GM12891 (cell line): Measurements from ENCODE around the gene STXBP4.

Experiments used
- DNase-seq: peaks from one replicate; pipeline ENCODE4 v3.0.0; 2011; ENCODE audit warnings: low spot score; ENCODE audit not compliant: insufficient read length
- FAIRE-seq: peaks from 2 replicates; lab custom pipeline; 2011; peaks lifted over from hg19 to GRCh38; lab: Jason Lieb, UNC
- PAX5 ChIP-seq: IDR thresholded peaks from 2 replicates; pipeline ENCODE4 v1.6.1; 2011; ENCODE audit warnings: low read length, moderate library complexity, mild to moderate bottlenecking; ENCODE audit not compliant: insufficient read depth, severe bottlenecking
- POLR2A ChIP-seq: IDR thresholded peaks from 2 replicates; pipeline ENCODE4 v1.6.1; 2011; ENCODE audit warnings: low read depth, low read length, control low read depth
- POLR2AphosphoS5 ChIP-seq: IDR thresholded peaks from 2 replicates; pipeline ENCODE4 v1.6.1; 2011; ENCODE audit warnings: low read depth, low read length, control low read depth
- POU2F2 ChIP-seq: IDR thresholded peaks from 2 replicates; pipeline ENCODE4 v1.6.1; 2011; ENCODE audit warnings: low read depth, mild to moderate bottlenecking, control low read depth, low read length, moderate library complexity
- SPI1 ChIP-seq: IDR thresholded peaks from 2 replicates; pipeline ENCODE4 v1.6.1; 2011; ENCODE audit warnings: low read depth, low read length, control low read depth
- TAF1 ChIP-seq: IDR thresholded peaks from 2 replicates; pipeline ENCODE4 v1.6.1; 2011; ENCODE audit warnings: low read depth, low read length, control low read depth

The STXBP4 gene

GRCh38 chr17:55005520-55005919 is 37.0 kb downstream of the STXBP4 start:
- FAIRE-seq (no peak), DNase-seq (no peak)
- no peak for TF ChIP-seq PAX5

- TF ChIP-seq POU2F2 (no peak), TAF1 (no peak), POLR2AphosphoS5 (no peak), PAX5 (no peak), POLR2A (no peak), SPI1 (no peak)
Measured at GRCh38 chr17:55023626-55024025, 55.1 kb downstream of the STXBP4 start.

GRCh38 chr17:55037828-55038227 is 69.3 kb downstream of the STXBP4 start:
- peak; percentile 87 for FAIRE-seq
- DNase-seq: no peak

More at GRCh38 chr17:55023626-55024025, 55.1 kb downstream of the STXBP4 start:
- FAIRE-seq (no peak), DNase-seq (no peak)

GRCh38 chr17:55038291-55038690 is 69.7 kb downstream of the STXBP4 start:
- TF ChIP-seq SPI1 (no peak), TAF1 (no peak)
- FAIRE-seq: no peak
- no peak for DNase-seq

More at GRCh38 chr17:55037828-55038227, 69.3 kb downstream of the STXBP4 start:
- no peak for TF ChIP-seq POLR2AphosphoS5
- TF ChIP-seq SPI1: no peak
- TF ChIP-seq POU2F2: no peak
- no peak for TF ChIP-seq TAF1
- TF ChIP-seq PAX5: no peak
- no peak for TF ChIP-seq POLR2A

GRCh38 chr17:55040611-55041010 is 72.0 kb downstream of the STXBP4 start:
- DNase-seq (no peak), FAIRE-seq (no peak)
- TF ChIP-seq POLR2AphosphoS5: no peak
- no peak for TF ChIP-seq SPI1
- TF ChIP-seq POU2F2: no peak
- no peak for TF ChIP-seq POLR2A
- TF ChIP-seq PAX5: no peak
- no peak for TF ChIP-seq TAF1

GRCh38 chr17:55053855-55054254 is 85.3 kb downstream of the STXBP4 start:
- FAIRE-seq: no peak
- no peak for DNase-seq
- TF ChIP-seq PAX5: no peak
- TF ChIP-seq POLR2A: no peak

GRCh38 chr17:55054429-55054828 is 85.9 kb downstream of the STXBP4 start:
- DNase-seq (no peak), FAIRE-seq (no peak)
- TF ChIP-seq POU2F2: no peak

GRCh38 chr17:55056526-55056925 is 88.0 kb downstream of the STXBP4 start:
- FAIRE-seq: no peak
- TF ChIP-seq SPI1 (no peak), POLR2A (no peak), PAX5 (no peak), POU2F2 (no peak), TAF1 (no peak), POLR2AphosphoS5 (no peak)
- no peak for DNase-seq

- FAIRE-seq: no peak
- no peak for DNase-seq
- TF ChIP-seq SPI1: no peak
- TF ChIP-seq POLR2A: no peak
- TF ChIP-seq TAF1: no peak
- TF ChIP-seq POLR2AphosphoS5: no peak
- TF ChIP-seq PAX5: no peak
- no peak for TF ChIP-seq POU2F2
Measured at GRCh38 chr17:55057184-55057583, 88.6 kb downstream of the STXBP4 start.

- no peak for DNase-seq
- no peak for FAIRE-seq
- no peak for TF ChIP-seq PAX5
- no peak for TF ChIP-seq POLR2A
- no peak for TF ChIP-seq POU2F2
- no peak for TF ChIP-seq POLR2AphosphoS5
- TF ChIP-seq SPI1: no peak
- TF ChIP-seq TAF1: no peak
Measured at GRCh38 chr17:55059724-55060123, 91.2 kb downstream of the STXBP4 start.

- TF ChIP-seq PAX5 (no peak), POLR2A (no peak), TAF1 (no peak), POLR2AphosphoS5 (no peak), POU2F2 (no peak), SPI1 (no peak)
- DNase-seq (no peak), FAIRE-seq (no peak)
Measured at GRCh38 chr17:55062921-55063320, 94.4 kb downstream of the STXBP4 start.
